Neuronal stem cell (in vitro differentiated cells): ENCODE measurements around the gene HERC3.

Source experiments
- DNase-seq: peaks from one replicate; pipeline ENCODE4 v3.0.0-alpha.2; 2013; ENCODE audit warnings: low spot score
- H2AFZ ChIP-seq: one replicate; pipeline ENCODE4 v1.6.1; 2013; ENCODE audit warnings: mild to moderate bottlenecking, low read length, inconsistent platforms
- H2AK5ac ChIP-seq: 2 replicates; pipeline ENCODE4 v1.6.1; 2013; ENCODE audit warnings: low read depth, mild to moderate bottlenecking, inconsistent platforms, low read length, moderate library complexity, mixed read lengths
- H2BK120ac ChIP-seq: 2 replicates; pipeline ENCODE4 v1.6.1; 2013; ENCODE audit warnings: low read depth, mild to moderate bottlenecking, inconsistent platforms, low read length, moderate library complexity, mixed read lengths
- H2BK12ac ChIP-seq: one replicate; pipeline ENCODE4 v1.6.1; 2013; ENCODE audit warnings: low read length, inconsistent platforms
- H2BK15ac ChIP-seq: 2 replicates; pipeline ENCODE4 v1.6.1; 2013; ENCODE audit warnings: mild to moderate bottlenecking, low read length, inconsistent platforms, mixed read lengths
- H2BK5ac ChIP-seq: one replicate; pipeline ENCODE4 v1.6.1; 2013; ENCODE audit warnings: inconsistent platforms, mild to moderate bottlenecking, low read length, moderate library complexity
- H3K14ac ChIP-seq: one replicate; pipeline ENCODE4 v1.6.1; 2013; ENCODE audit warnings: low read length, inconsistent platforms
- H3K18ac ChIP-seq: 2 replicates; pipeline ENCODE4 v1.6.1; 2013; ENCODE audit warnings: low read length, inconsistent platforms
- H3K23ac ChIP-seq: 2 replicates; pipeline ENCODE4 v1.6.1; 2013; ENCODE audit warnings: low read depth, mild to moderate bottlenecking, mixed read lengths, low read length, inconsistent platforms; ENCODE audit not compliant: poor library complexity
- H3K27ac ChIP-seq: replicated peaks from 3 replicates; pipeline ENCODE4 v1.5.1; 2013; ENCODE audit warnings: low read length, inconsistent platforms
- H3K27me3 ChIP-seq, 3 experiments: 2 replicates each; pipeline ENCODE4 v1.6.1; 2013; ENCODE audit warnings: low read length in 3 of 3, mild to moderate bottlenecking in 2 of 3, inconsistent platforms in 1 of 3, low read depth in 1 of 3, mixed read lengths in 1 of 3, moderate library complexity in 1 of 3; ENCODE audit not compliant: control insufficient read depth in 3 of 3, insufficient read depth in 3 of 3
- H3K36me3 ChIP-seq, 2 donors: replicated peaks in 1 of 2; 2 replicates each; pipeline ENCODE4 v1.6.1; 2013; ENCODE audit warnings: low read length in 2 of 2; ENCODE audit not compliant: control insufficient read depth in 2 of 2, insufficient read depth in 2 of 2
- H3K4ac ChIP-seq: 2 replicates; pipeline ENCODE4 v1.6.1; 2013; ENCODE audit warnings: inconsistent platforms, mild to moderate bottlenecking, low read length, moderate library complexity
- H3K4me1 ChIP-seq, 2 donors: 1 replicate in 1 of 2; 2 replicates in 1 of 2; pipeline ENCODE4 v1.6.1; 2013; ENCODE audit warnings: low read length in 2 of 2, low read depth in 1 of 2; ENCODE audit not compliant: control insufficient read depth in 2 of 2, insufficient read depth in 1 of 2
- H3K4me2 ChIP-seq: one replicate; pipeline ENCODE4 v1.6.1; 2013; ENCODE audit warnings: mild to moderate bottlenecking, low read length, inconsistent platforms; ENCODE audit not compliant: insufficient read depth, poor library complexity, severe bottlenecking
- H3K4me3 ChIP-seq, 2 donors: 2 replicates each; pipeline ENCODE4 v1.5.1; 2013; ENCODE audit warnings: low read length in 2 of 2, mild to moderate bottlenecking in 2 of 2, inconsistent platforms in 1 of 2, moderate library complexity in 1 of 2
- H3K79me1 ChIP-seq: one replicate; pipeline ENCODE4 v1.6.1; 2013; ENCODE audit warnings: low read depth, mild to moderate bottlenecking, inconsistent platforms, low read length, moderate library complexity
- H3K9ac ChIP-seq: one replicate; pipeline ENCODE4 v1.6.1; 2013; ENCODE audit warnings: mild to moderate bottlenecking, low read depth, low read length, inconsistent platforms; ENCODE audit not compliant: poor library complexity
- H3K9me3 ChIP-seq, 2 donors: replicated peaks in 1 of 2; 2 replicates each; pipeline versions ENCODE3 to v1.6.1; 2013; ENCODE audit warnings: low read length in 2 of 2, mild to moderate bottlenecking in 2 of 2, inconsistent platforms in 1 of 2, low read depth in 1 of 2, mixed read lengths in 1 of 2, moderate library complexity in 1 of 2; ENCODE audit not compliant: control insufficient read depth in 2 of 2, insufficient read depth in 1 of 2
- H4K8ac ChIP-seq: one replicate; pipeline ENCODE4 v1.6.1; 2013; ENCODE audit warnings: low read depth, mild to moderate bottlenecking, inconsistent platforms, low read length, moderate library complexity
- H4K91ac ChIP-seq: one replicate; pipeline ENCODE4 v1.6.1; 2013; ENCODE audit warnings: low read length, low read depth, mild to moderate bottlenecking, inconsistent platforms; ENCODE audit not compliant: poor library complexity
- WGBS, 2 donors: extraction: QIAGEN DNeasy Blood & Tissue Kit; methylation state at CpG; one replicate each; pipeline ENCODE4 v1.1.7; 2013; ENCODE audit warnings: missing lambda C conversion rate in 2 of 2, mixed read lengths in 1 of 2; ENCODE audit not compliant: insufficient read length in 2 of 2, insufficient replicate concordance in 1 of 2; ENCODE audit errors: extremely low coverage in 2 of 2; 5-methylcytosine and 5-hydroxymethylcytosine counted together

Gene HERC3

DNA sequence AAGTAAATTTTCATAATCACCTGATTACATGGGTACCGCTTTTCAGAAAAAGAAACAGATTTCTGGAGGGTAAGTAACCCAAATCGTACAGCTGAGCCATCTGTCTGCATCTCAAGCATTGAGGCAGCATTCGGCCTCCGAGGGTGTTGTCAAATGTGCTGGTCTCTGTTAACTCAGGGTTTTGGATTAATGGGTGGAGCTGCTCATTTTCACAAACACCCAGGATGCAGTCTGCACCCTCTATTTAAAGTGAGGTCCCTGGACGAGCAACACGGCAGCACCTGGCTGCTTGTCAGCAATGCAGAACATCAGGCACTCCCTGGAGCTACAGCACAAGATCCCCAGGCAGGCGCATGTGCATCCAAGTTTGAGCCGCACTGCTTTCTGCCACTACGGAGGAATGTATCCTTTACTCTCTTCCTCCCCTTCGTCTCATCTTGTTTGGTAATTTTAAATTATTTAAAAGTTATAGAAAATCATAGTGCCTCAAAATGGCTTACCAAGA lies 130.0 kb downstream of the HERC3 start:
- no CpG with 5 or more reads among the region's 10 CpGs for WGBS, 2 donors
- H2AK5ac ChIP-seq: no peak overlapping the region

DNA sequence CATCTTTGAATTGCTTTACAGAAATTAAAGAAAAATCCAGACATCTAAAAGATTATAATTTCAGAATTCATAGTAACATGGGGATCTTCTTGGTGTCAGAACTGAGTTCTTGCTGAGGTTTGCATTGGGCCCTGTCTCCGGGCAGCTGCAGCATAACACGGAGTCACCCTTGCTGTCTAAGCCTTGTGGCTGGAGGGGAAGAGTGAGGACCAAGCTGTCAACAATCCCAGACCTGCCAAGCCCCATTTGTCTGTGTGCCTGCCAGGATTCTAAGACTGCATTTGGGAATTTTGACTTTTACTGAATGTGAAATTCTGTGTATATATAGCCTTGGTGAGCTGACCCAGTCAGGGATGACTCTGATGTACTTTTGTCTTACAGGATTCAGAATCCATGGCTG lies 130.5 kb downstream of the HERC3 start:
- no peak overlapping the region for H2BK15ac ChIP-seq
- H3K79me1 ChIP-seq: no peaks in the 10 kb centered on the region
- H3K4me1 ChIP-seq: peaks cover 0 to 1% of the 10 kb centered on the region in 2 donors
- no CpG with 5 or more reads among the region's 2 CpGs for WGBS, 2 donors
- no peak overlapping the region for H2BK120ac ChIP-seq
- no peak overlapping the region for H2BK12ac ChIP-seq
- H3K18ac ChIP-seq: no peak overlapping the region
- no peak overlapping the region for H2BK5ac ChIP-seq
- H3K27me3 ChIP-seq: no peaks in the 10 kb centered on the region
- H2AK5ac ChIP-seq: no peak overlapping the region
- DNase-seq: no peak
- H3K27ac ChIP-seq: no peak overlapping the region
- peaks cover 0 to 5% of the 10 kb centered on the region in 2 donors for H3K9me3 ChIP-seq
- H2AFZ ChIP-seq: no peak overlapping the region
- H3K36me3 ChIP-seq: peaks cover 6 to 24% of the 10 kb centered on the region in 2 donors
- H3K14ac ChIP-seq: no peak overlapping the region
- no peak overlapping the region for H3K4me3 ChIP-seq
- no peak overlapping the region for H4K8ac ChIP-seq
- H4K91ac ChIP-seq: no peak overlapping the region
- no peak overlapping the region for H3K4ac ChIP-seq
- no peak overlapping the region for H3K23ac ChIP-seq
- no peak overlapping the region for H3K4me2 ChIP-seq
- no peak overlapping the region for H3K9ac ChIP-seq

More for the DNA sequence above, 130.0 kb downstream of the HERC3 start:
- H4K8ac ChIP-seq: no peak overlapping the region
- H3K9me3 ChIP-seq: peaks cover 3 to 5% of the 10 kb centered on the region in 2 donors
- H2BK120ac ChIP-seq: no peak overlapping the region
- H4K91ac ChIP-seq: no peak overlapping the region
- no peaks in the 10 kb centered on the region for H3K27me3 ChIP-seq
- no peak overlapping the region for H2BK12ac ChIP-seq
- DNase-seq: no peak
- H3K27ac ChIP-seq: no peak overlapping the region
- no peaks in the 10 kb centered on the region for H3K79me1 ChIP-seq
- peaks cover 0 to 1% of the 10 kb centered on the region in 2 donors for H3K4me1 ChIP-seq
- H3K9ac ChIP-seq: no peak overlapping the region
- H2BK15ac ChIP-seq: no peak overlapping the region
- H2BK5ac ChIP-seq: no peak overlapping the region
- no peak overlapping the region for H3K4ac ChIP-seq
- H3K4me3 ChIP-seq: no peak overlapping the region
- no peak overlapping the region for H3K23ac ChIP-seq
- no peak overlapping the region for H3K4me2 ChIP-seq
- peaks cover 3 to 19% of the 10 kb centered on the region in 2 donors for H3K36me3 ChIP-seq
- H3K14ac ChIP-seq: no peak overlapping the region
- H3K18ac ChIP-seq: no peak overlapping the region
- H2AFZ ChIP-seq: no peak overlapping the region

DNA sequence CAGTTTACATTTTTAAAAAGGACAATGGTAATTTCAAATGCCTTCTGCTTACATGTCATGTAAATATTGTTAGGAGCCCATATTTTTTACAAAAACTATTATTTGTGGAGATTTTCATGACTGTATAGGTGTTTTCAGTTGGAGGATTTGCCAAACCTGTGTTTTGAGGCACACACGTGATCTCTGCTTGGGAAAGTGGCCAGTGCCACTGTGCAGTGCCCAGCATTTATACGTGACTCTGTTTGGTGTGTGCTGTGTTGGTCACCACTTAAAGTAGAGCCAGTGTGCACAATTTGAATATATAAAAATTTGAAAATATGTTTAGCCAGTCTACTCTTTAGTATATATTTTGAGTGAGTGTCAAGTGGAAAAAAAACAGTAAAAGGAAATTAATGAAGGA lies 132.1 kb downstream of the HERC3 start:
- no peak overlapping the region for H3K9ac ChIP-seq
- no CpG with 5 or more reads among the region's 2 CpGs for WGBS, 2 donors

DNA sequence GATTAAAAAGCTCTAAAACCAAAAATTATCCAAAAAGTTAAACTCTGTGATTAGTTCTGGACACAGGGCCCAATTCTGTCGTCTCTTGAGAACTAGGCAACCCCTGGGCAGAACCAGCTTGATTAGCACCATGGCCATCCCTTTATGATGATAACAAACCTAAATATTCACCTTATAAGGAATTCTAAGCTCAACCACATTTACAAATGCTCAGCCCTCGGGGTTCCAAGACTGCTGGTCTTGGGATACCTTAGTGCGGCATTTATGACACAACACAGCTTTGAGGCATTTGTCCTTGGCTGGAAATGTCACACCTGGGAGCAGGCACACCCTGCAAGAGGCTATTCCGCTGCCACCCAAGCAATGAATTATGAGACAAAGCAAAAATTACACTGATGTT lies 132.9 kb downstream of the HERC3 start:
- H2AFZ ChIP-seq: no peak overlapping the region
- H3K4ac ChIP-seq: no peak overlapping the region
- H4K8ac ChIP-seq: no peak overlapping the region
- no peak overlapping the region for H2BK5ac ChIP-seq
- peaks cover 0 to 1% of the 10 kb centered on the region in 2 donors for H3K4me1 ChIP-seq
- H4K91ac ChIP-seq: no peak overlapping the region
- H2AK5ac ChIP-seq: no peak overlapping the region
- no peak for DNase-seq
- no peak overlapping the region for H3K4me2 ChIP-seq
- no peaks in the 10 kb centered on the region for H3K27me3 ChIP-seq
- no peak overlapping the region for H3K23ac ChIP-seq
- H3K14ac ChIP-seq: no peak overlapping the region
- H3K36me3 ChIP-seq: peaks cover 11 to 46% of the 10 kb centered on the region in 2 donors
- H3K79me1 ChIP-seq: no peaks in the 10 kb centered on the region
- no peak overlapping the region for H3K27ac ChIP-seq
- no peak overlapping the region for H2BK15ac ChIP-seq
- H3K9ac ChIP-seq: no peak overlapping the region
- H3K4me3 ChIP-seq: no peak overlapping the region
- peaks cover 0 to 3% of the 10 kb centered on the region in 2 donors for H3K9me3 ChIP-seq
- no peak overlapping the region for H2BK120ac ChIP-seq
- no CpG with 5 or more reads among the region's 4 CpGs for WGBS, 2 donors
- H3K18ac ChIP-seq: no peak overlapping the region
- H2BK12ac ChIP-seq: no peak overlapping the region

More for the DNA sequence above, 132.1 kb downstream of the HERC3 start:
- Histone ChIP-seq H3K79me1 (no peaks in the 10 kb centered on the region), H4K91ac (no peak overlapping the region), H2AK5ac (no peak overlapping the region), H4K8ac (no peak overlapping the region), H3K4ac (no peak overlapping the region), H2BK15ac (no peak overlapping the region), H3K9me3 (peaks cover 0 to 3% of the 10 kb centered on the region in 2 donors), H2BK120ac (no peak overlapping the region), H3K23ac (no peak overlapping the region), H3K36me3 (peaks cover 11 to 39% of the 10 kb centered on the region in 2 donors), H2AFZ (no peak overlapping the region), H3K4me1 (peaks cover 0 to 1% of the 10 kb centered on the region in 2 donors), H3K18ac (no peak overlapping the region), H3K4me3 (no peak overlapping the region), H3K4me2 (no peak overlapping the region), H2BK5ac (no peak overlapping the region), H3K14ac (no peak overlapping the region), H2BK12ac (no peak overlapping the region), H3K27ac (no peak overlapping the region), H3K27me3 (no peaks in the 10 kb centered on the region)
- DNase-seq: no peak
